Measurements from ENCODE around the gene EFHC2. TPM values are rescaled to one million over a fixed set of nuclear protein-coding genes. Genes with fewer than 3 reads are reported as not detected.

The EFHC2 gene
- total and polyA plus RNA-seq, 2 of the 8 experiments (the other 6 are each of a cell fraction or from before 2014, with no cell fraction given): 1.8 to 3.4 TPM

DNA sequence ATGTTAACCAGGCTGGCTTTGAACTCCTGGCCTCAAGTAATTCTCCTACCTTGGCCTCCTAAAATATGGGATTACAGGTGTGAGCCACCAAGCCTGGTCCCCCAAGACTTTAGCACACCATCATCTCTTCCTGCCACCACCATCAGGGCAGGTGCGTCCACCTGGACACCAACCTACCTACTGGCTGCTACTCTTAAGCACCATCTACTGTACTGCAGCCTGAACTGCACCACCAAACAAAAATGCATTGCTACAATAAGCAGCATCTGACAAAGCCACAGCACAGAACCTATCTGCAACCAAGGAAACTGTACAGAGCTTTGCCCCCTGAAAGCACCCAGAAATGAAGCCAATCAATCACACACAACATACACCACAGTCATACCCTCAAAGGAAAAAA lies 139.7 kb downstream of the EFHC2 start (continued):
- TF ChIP-seq, protein P1, sequence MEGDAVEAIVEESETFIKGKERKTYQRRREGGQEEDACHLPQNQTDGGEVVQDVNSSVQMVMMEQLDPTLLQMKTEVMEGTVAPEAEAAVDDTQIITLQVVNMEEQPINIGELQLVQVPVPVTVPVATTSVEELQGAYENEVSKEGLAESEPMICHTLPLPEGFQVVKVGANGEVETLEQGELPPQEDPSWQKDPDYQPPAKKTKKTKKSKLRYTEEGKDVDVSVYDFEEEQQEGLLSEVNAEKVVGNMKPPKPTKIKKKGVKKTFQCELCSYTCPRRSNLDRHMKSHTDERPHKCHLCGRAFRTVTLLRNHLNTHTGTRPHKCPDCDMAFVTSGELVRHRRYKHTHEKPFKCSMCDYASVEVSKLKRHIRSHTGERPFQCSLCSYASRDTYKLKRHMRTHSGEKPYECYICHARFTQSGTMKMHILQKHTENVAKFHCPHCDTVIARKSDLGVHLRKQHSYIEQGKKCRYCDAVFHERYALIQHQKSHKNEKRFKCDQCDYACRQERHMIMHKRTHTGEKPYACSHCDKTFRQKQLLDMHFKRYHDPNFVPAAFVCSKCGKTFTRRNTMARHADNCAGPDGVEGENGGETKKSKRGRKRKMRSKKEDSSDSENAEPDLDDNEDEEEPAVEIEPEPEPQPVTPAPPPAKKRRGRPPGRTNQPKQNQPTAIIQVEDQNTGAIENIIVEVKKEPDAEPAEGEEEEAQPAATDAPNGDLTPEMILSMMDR (IDR thresholded peaks at IDR 0.05; ENCODE audit: control extremely low read depth in 1 of 3, insufficient read depth in 1 of 3, low read depth in 1 of 3, low read length in 3 of 3): peak; percentile 41 to 57 (median 49)
- no peak for TF ChIP-seq POLR2AphosphoS5 (IDR thresholded peaks at IDR 0.05; ENCODE audit: low read depth, low read length)
